Measurements from ENCODE around the gene CHST7.

Gene CHST7

GRCh38 chrX:46569621-46570020, 3.9 kb upstream of the CHST7 start:
- Histone ChIP-seq H3K79me1 (ENCODE audit: low read length) (no peaks in the 10 kb centered on the region), H4K8ac (ENCODE audit: low read depth, low read length) (no peak overlapping the region), H3K79me2 (ENCODE audit: control insufficient read depth, insufficient read depth, low read length, poor library complexity) (peaks cover 2% of the 10 kb centered on the region), H3K27me3 (ENCODE audit: insufficient read depth, low read length) (no peaks in the 10 kb centered on the region), H3K9ac (ENCODE audit: low read length) (no peak overlapping the region), H2BK120ac (ENCODE audit: insufficient read depth, low read length, poor library complexity) (no peak overlapping the region), H2AK5ac (ENCODE audit: low read length) (no peak overlapping the region), H3K4me2 (ENCODE audit: low read length) (no peak overlapping the region), H3K4me1 (ENCODE audit: control insufficient read depth in 1 of 2, insufficient read depth in 2 of 2, low read length in 2 of 2) (peaks cover 3 to 4% of the 10 kb centered on the region in 2 experiments), H4K91ac (ENCODE audit: low read depth, low read length) (no peak overlapping the region), H3K14ac (ENCODE audit: low read length) (no peak overlapping the region), H3K9me3 (ENCODE audit: insufficient read depth, low read depth, low read length) (no peaks in the 10 kb centered on the region), H3K23ac (ENCODE audit: low read length) (no peak overlapping the region), H4K12ac (ENCODE audit: low read depth, low read length) (no peak overlapping the region), H3K4ac (ENCODE audit: low read depth, low read length) (no peak overlapping the region), H2AFZ (ENCODE audit: insufficient read depth, low read length, poor library complexity) (no peak overlapping the region), H3K4me3 (ENCODE audit: low read depth, low read length) (no peak overlapping the region), H3K36me3 (ENCODE audit: control insufficient read depth in 1 of 2, insufficient read depth in 2 of 2, low read length in 2 of 2) (no peaks in the 10 kb centered on the region), H2BK5ac (ENCODE audit: low read depth, low read length, poor library complexity) (no peak overlapping the region), H3K18ac (ENCODE audit: low read length) (no peak overlapping the region), H3K27ac (ENCODE audit: low read depth, low read length) (no peak overlapping the region), H2BK12ac (ENCODE audit: low read length) (no peak overlapping the region)
- no peak for DNase-seq

GRCh38 chrX:46571423-46572339, 1.9 kb upstream of the CHST7 start:
- H3K79me1 ChIP-seq (ENCODE audit: low read length): no peaks in the 10 kb centered on the region
- H3K14ac ChIP-seq (ENCODE audit: low read length): no peak overlapping the region

GRCh38 chrX:46572340-46572936, 1.1 kb upstream of the CHST7 start:
- no peak overlapping the region for H3K4me3 ChIP-seq (ENCODE audit: low read depth, low read length)
- peaks cover 2% of the 10 kb centered on the region for H3K79me2 ChIP-seq (ENCODE audit: control insufficient read depth, insufficient read depth, low read length, poor library complexity)
- H4K91ac ChIP-seq (ENCODE audit: low read depth, low read length): no peak overlapping the region
- no peak overlapping the region for H3K4ac ChIP-seq (ENCODE audit: low read depth, low read length)
- H3K9ac ChIP-seq (ENCODE audit: low read length): no peak overlapping the region
- H3K4me1 ChIP-seq (ENCODE audit: control insufficient read depth in 1 of 2, insufficient read depth in 2 of 2, low read length in 2 of 2): peaks cover 11 to 14% of the 10 kb centered on the region in 2 experiments
- no peak for DNase-seq
- H2BK12ac ChIP-seq (ENCODE audit: low read length): no peak overlapping the region
- H3K23ac ChIP-seq (ENCODE audit: low read length): no peak overlapping the region
- H2BK5ac ChIP-seq (ENCODE audit: low read depth, low read length, poor library complexity): no peak overlapping the region
- H2AK5ac ChIP-seq (ENCODE audit: low read length): no peak overlapping the region
- no peaks in the 10 kb centered on the region for H3K79me1 ChIP-seq (ENCODE audit: low read length)
- no peak overlapping the region for H2BK120ac ChIP-seq (ENCODE audit: insufficient read depth, low read length, poor library complexity)
- no peak overlapping the region for H3K14ac ChIP-seq (ENCODE audit: low read length)
- no peaks in the 10 kb centered on the region for H3K9me3 ChIP-seq (ENCODE audit: insufficient read depth, low read depth, low read length)
- no peaks in the 10 kb centered on the region for H3K27me3 ChIP-seq (ENCODE audit: insufficient read depth, low read length)
- H3K36me3 ChIP-seq (ENCODE audit: control insufficient read depth in 1 of 2, insufficient read depth in 2 of 2, low read length in 2 of 2): no peaks in the 10 kb centered on the region
- no peak overlapping the region for H3K18ac ChIP-seq (ENCODE audit: low read length)
- H3K27ac ChIP-seq (ENCODE audit: low read depth, low read length): no peak overlapping the region
- no peak overlapping the region for H4K12ac ChIP-seq (ENCODE audit: low read depth, low read length)
- no peak overlapping the region for H3K4me2 ChIP-seq (ENCODE audit: low read length)
- H4K8ac ChIP-seq (ENCODE audit: low read depth, low read length): no peak overlapping the region
- no CpG with 5 or more reads among the region's 5 CpGs for WGBS (ENCODE audit: extremely low coverage, insufficient coverage, insufficient read length)
- no peak overlapping the region for H2AFZ ChIP-seq (ENCODE audit: insufficient read depth, low read length, poor library complexity)

More at GRCh38 chrX:46571423-46572339, 1.9 kb upstream of the CHST7 start:
- H3K79me2 ChIP-seq (ENCODE audit: control insufficient read depth, insufficient read depth, low read length, poor library complexity): peaks cover 2% of the 10 kb centered on the region
- H3K23ac ChIP-seq (ENCODE audit: low read length): no peak overlapping the region
- H3K18ac ChIP-seq (ENCODE audit: low read length): no peak overlapping the region
- no peak overlapping the region for H3K4ac ChIP-seq (ENCODE audit: low read depth, low read length)
- H3K4me1 ChIP-seq (ENCODE audit: control insufficient read depth in 1 of 2, insufficient read depth in 2 of 2, low read length in 2 of 2): peaks cover 11 to 14% of the 10 kb centered on the region in 2 experiments
- H2BK12ac ChIP-seq (ENCODE audit: low read length): no peak overlapping the region
- H3K4me2 ChIP-seq (ENCODE audit: low read length): no peak overlapping the region
- no peaks in the 10 kb centered on the region for H3K9me3 ChIP-seq (ENCODE audit: insufficient read depth, low read depth, low read length)
- no CpG with 5 or more reads among the region's 10 CpGs for WGBS (ENCODE audit: extremely low coverage, insufficient coverage, insufficient read length)
- H4K8ac ChIP-seq (ENCODE audit: low read depth, low read length): no peak overlapping the region
- H2BK120ac ChIP-seq (ENCODE audit: insufficient read depth, low read length, poor library complexity): no peak overlapping the region
- no peak overlapping the region for H2AK5ac ChIP-seq (ENCODE audit: low read length)
- no peak overlapping the region for H3K9ac ChIP-seq (ENCODE audit: low read length)
- no peak overlapping the region for H2BK5ac ChIP-seq (ENCODE audit: low read depth, low read length, poor library complexity)
- H3K36me3 ChIP-seq (ENCODE audit: control insufficient read depth in 1 of 2, insufficient read depth in 2 of 2, low read length in 2 of 2): no peaks in the 10 kb centered on the region
- DNase-seq: no peak
- no peak overlapping the region for H3K4me3 ChIP-seq (ENCODE audit: low read depth, low read length)
- no peak overlapping the region for H4K91ac ChIP-seq (ENCODE audit: low read depth, low read length)
- H2AFZ ChIP-seq (ENCODE audit: insufficient read depth, low read length, poor library complexity): no peak overlapping the region
- H3K27me3 ChIP-seq (ENCODE audit: insufficient read depth, low read length): no peaks in the 10 kb centered on the region
- no peak overlapping the region for H4K12ac ChIP-seq (ENCODE audit: low read depth, low read length)
- no peak overlapping the region for H3K27ac ChIP-seq (ENCODE audit: low read depth, low read length)

- Histone ChIP-seq H3K79me1 (ENCODE audit: low read length) (no peaks in the 10 kb centered on the region), H2AK5ac (ENCODE audit: low read length) (no peak overlapping the region), H3K27ac (ENCODE audit: low read depth, low read length) (no peak overlapping the region), H3K36me3 (ENCODE audit: control insufficient read depth in 1 of 2, insufficient read depth in 2 of 2, low read length in 2 of 2) (no peaks in the 10 kb centered on the region), H4K12ac (ENCODE audit: low read depth, low read length) (peak overlapping the region; percentile 57), H3K23ac (ENCODE audit: low read length) (no peak overlapping the region), H2BK5ac (ENCODE audit: low read depth, low read length, poor library complexity) (no peak overlapping the region), H2BK120ac (ENCODE audit: insufficient read depth, low read length, poor library complexity) (no peak overlapping the region), H3K79me2 (ENCODE audit: control insufficient read depth, insufficient read depth, low read length, poor library complexity) (peaks cover 2% of the 10 kb centered on the region), H2BK12ac (ENCODE audit: low read length) (no peak overlapping the region), H4K91ac (ENCODE audit: low read depth, low read length) (no peak overlapping the region), H3K4ac (ENCODE audit: low read depth, low read length) (no peak overlapping the region), H3K27me3 (ENCODE audit: insufficient read depth, low read length) (no peaks in the 10 kb centered on the region), H4K8ac (ENCODE audit: low read depth, low read length) (peak overlapping the region; percentile 45), H2AFZ (ENCODE audit: insufficient read depth, low read length, poor library complexity) (peak overlapping the region; percentile 30), H3K18ac (ENCODE audit: low read length) (peak overlapping the region; percentile 40), H3K4me1 (ENCODE audit: control insufficient read depth in 1 of 2, insufficient read depth in 2 of 2, low read length in 2 of 2) (peaks cover 11 to 14% of the 10 kb centered on the region in 2 experiments), H3K4me2 (ENCODE audit: low read length) (peak overlapping the region; percentile 96), H3K9ac (ENCODE audit: low read length) (no peak overlapping the region), H3K9me3 (ENCODE audit: insufficient read depth, low read depth, low read length) (no peaks in the 10 kb centered on the region), H3K14ac (ENCODE audit: low read length) (peak overlapping the region; percentile 37), H3K4me3 (ENCODE audit: low read depth, low read length) (peak overlapping the region; percentile 74)
- peak in 1 of 2 donors; percentile 29 for DNase-seq
- WGBS (ENCODE audit: extremely low coverage, insufficient coverage, insufficient read length): no CpG with 5 or more reads among the region's 107 CpGs
These were observed 568 bp downstream of the CHST7 start for GRCh38 chrX:46573892-46574773.

Data from trophoblast cell (in vitro differentiated cells and primary cell).